Activated CD4-positive, alpha-beta T cell treated with anti-CD3 and anti-CD28 coated beads, Interleukin-2, amount 50 U/mL, for 48 hours (primary cell): ENCODE data around the gene RHBDL1.

Source experiments
- DNase-seq, 2 experiments: peaks; one replicate each; pipeline ENCODE4 v3.0.0-alpha.2; 2020

Gene RHBDL1

DNA sequence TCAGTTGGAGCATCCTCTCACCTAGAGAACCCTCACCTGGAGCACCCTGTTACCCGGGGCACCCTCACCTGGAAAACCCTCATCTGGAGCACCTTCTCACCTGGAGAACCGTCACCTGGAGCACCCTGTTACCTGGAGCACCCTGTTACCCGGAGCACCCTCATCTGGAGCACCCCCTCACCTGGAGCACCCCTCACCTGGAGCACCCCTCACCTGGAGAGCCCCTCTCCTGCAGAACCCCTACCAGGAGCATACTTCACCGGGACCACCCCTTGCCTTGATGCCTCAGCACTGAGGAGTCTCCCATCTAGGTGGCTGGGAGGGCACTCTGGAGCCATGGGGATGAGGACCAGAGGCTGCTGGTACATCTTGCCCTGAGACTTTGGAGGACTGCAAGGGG, 33.5 kb downstream of the RHBDL1 start:
- DNase-seq, result no peak

DNA sequence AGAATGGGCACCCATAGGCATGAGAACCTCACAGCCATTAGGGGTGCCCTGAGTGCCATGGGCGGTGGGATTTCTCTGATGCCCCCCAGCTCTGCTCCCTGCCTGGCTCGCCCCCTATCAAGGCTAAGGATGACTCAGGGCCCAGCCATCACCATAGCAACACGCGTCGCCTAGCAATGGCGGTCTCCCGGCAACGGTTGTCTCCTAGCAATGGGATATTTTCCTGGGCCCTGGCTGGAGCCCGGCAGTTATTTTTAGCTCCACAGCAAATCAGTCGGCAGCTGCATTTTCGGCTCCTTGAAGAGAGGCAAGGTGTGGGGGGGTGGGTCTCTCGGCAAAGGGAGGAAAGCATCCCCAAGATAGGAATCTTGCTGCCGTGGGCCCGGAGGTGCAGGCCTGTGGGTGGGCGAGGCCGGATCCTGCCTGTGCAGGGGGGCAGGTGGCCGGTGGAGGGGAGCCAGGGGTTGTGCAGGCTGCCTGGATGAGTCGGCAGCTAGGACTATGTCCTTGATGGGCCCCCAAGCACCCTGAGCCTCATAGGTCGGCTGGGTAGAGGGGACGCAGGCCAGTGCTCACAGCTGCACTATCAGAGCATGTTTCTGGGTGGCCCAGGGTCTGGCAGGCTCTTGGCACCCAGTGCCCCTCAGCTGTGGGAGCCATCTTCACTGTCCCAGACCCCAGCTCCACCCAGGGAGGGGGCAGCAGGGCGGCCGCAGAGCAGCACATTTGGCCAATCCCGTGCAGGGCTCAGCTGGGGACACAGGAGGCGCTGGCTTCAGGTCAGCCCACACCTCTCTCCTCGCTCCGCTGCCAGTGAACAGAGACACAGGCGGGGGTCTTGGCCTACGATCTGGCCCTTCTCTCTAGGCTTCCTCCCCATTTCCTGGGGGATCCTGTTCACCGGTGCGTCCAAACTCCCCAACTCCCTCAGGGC, 34.4 kb downstream of the RHBDL1 start:
- DNase-seq, result no peak

DNA sequence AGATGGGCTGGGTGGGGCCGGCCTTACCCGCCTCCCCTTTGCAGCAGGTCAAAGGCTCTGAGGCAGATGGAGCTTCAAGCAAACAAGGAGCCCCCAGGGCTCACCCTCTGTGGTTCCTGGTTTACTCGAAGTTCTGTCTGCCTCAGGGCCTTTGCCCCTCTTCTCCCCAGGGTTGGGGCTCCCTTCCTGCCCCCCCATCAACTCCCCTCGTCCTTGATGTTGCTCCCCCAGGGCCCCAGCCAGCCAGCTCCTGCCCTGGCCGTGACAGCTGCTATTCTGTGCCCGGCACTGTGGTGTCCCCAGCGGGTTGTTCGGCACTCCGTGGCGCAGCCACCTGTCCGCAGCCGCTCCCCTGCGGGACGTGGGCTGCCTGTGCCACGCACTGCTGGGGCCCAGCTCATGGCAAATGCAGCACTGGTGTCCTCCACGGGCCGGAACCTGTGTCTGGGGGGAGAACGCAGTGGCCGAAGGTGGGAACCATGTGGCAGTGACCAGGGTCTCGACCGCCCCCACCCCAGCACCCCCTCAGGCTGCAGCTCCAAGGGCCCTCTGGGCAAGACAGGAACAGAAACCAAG, 35.1 kb downstream of the RHBDL1 start:
- DNase-seq, result no peak

DNA sequence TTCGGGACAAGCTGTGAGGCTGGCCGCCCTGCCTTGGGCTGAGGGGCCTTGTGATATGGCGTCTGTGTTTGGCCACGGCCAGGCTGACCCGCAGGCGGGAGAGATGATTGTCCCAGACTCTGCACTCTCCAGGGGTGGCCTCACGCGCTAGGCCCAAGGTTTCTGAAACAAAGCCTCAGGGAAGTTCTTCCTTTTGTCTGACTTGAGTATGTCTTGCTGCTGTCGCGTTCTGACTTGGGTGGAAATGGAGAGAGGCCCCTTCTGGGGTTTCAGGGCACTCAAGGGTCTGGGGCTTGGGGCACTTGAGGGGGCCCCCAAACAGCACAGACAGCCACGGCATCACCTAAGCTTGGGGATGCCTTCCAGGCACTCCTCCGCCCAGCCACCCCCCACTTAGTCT, 35.6 kb downstream of the RHBDL1 start:
- DNase-seq, result no peak

DNA sequence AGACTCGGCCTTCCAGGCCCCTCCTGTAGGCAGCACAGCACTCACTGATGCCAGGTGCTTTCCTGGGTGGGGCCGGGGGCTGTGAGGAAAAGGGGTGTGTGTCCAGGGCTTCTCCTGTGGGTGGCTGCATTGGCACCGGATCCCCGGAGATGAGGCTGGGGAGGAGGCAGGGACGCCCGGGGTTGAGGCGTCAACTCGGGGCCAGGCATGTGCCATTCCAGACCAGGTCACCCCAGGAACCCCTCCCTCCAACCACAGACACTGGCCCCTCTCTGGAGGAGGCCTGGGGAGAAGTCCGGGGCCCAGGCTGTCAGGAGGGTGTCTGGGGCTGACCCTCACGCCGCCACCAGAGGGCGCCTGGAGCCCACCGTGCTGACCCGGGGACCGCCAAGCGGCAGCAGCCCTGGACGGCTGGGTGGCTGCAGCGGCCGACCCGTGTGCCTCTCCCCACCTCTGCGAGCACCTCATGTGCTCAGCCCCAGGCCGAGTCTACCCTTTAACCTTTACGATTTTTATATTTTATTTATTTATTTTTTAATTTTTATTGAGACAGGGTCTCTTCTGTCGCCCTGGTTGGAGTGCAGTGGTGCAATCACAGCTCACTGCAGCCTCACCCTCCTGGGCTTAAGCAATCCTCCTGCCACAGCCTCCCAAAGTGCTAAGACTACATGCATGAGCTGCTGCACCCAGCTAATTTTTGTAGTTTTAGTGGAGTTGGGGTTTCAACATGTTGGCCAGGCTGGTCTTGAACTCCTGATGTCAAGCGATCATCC, 36.3 kb downstream of the RHBDL1 start:
- peak; percentile 84 to 86 for DNase-seq

DNA sequence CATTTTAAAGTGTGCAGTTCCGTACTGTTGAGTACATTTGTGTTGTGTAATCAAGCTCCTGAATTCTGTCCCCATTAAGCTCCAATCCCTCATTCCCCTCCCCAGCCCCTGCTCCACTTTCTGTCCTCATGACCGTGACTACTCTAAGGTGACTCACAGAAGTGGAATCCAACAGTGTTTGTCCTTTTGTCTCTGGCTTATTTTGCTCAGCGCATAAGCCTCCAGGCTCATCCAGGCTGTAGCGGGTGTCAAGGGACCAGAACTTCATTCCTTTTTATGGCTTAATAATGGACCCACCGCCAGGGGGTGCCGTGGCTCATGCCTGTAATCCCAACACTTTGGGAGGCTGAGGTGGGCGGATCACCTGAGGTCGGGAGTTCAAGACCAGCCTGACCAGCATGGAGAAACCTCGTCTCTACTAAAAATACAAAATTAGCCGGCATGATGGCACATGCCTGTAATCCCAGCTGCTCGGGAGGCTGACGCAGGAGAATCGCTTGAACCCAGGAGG, 37.3 kb downstream of the RHBDL1 start:
- peak; percentile 77 to 81 for DNase-seq

DNA sequence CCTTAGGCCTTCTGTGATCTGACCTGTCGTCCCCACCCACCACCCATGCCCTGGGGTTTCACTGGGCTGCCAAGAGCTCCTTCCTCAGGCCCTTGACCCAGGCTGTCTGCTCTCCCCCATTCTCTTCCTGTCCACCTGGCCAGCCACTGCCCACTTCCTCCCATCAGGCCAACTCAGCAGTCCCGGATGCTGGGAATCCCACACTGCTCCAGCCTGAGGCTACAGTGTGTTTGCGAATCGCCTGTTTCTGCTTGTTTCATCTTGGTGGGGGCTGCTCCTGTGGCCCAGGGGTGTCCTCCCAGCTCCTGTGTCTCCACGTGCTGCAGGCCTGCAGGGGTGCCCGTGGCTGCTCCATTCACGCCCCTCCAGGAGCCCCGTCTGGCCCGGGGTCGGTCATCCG, 38.6 kb downstream of the RHBDL1 start:
- no peak for DNase-seq

DNA sequence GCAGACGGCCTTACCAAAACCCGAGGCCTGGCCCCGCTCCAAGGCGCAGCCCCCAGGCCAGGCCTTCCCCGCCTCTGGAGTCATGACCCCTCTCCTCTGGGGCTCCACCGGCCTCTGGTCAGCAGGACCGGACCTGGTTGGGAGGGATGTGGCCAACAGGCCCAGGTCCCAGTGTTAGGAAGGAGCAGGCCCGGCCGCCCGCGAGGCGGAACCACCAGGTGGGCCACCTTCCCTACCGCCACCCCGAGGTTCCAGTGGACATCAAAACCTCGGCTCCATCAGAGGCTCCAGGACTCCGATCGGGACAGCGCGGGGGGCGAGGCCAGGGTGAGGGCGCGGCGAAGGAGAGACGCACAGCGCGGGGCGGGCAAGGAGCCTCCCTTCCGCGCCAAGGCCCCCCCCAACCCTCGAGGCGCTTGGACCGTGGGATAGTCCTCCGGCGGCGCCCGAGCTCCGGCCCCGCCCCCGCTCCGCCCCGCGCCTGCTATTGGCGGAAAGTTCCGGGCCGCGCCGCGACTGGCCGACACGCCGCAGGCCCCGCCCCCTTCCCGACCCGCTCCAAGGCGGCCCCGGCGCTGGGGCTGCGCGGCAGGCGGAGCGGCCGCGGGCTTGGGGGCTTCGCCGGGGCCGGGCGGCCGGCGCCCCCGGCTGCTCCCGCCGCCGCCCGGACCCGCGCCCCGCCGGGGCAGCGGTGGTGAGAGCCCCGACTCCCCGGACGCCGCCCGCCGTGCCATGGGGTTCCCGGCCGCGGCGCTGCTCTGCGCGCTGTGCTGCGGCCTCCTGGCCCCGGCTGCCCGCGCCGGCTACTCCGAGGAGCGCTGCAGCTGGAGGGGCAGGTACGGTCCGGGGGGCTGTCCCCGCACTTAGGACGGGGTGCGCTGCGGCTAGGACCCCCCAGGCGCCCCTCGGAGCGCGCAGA, 39.3 kb downstream of the RHBDL1 start, which contains the start of gene METRN:
Gene METRN, plus strand, starts transcription at position 561 of the 919 bp plus-strand sequence. Its CDS starts 172 bp downstream, at position 733.
- peak; percentile 94 for DNase-seq

DNA sequence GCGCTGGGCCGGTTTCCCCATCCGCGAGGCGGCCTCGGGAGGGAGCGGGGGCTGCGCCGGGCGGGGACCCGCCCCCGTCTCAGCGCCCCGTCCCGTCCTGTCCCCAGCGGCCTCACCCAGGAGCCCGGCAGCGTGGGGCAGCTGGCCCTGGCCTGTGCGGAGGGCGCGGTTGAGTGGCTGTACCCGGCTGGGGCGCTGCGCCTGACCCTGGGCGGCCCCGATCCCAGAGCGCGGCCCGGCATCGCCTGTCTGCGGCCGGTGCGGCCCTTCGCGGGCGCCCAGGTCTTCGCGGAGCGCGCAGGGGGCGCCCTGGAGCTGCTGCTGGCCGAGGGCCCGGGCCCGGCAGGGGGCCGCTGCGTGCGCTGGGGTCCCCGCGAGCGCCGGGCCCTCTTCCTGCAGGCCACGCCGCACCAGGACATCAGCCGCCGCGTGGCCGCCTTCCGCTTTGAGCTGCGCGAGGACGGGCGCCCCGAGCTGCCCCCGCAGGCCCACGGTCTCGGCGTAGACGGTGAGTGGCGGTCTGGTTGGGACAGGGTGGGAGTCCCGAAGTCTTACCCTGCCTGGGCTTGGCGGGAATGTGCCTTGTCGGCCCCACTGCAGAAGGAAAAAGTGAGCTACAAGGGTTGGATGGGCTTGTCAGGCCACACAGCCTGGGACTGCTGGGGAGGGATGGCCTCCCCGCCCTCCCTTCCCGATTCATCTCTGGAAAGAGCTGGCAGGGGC, 40.2 kb downstream of the RHBDL1 start:
- peak in 1 of 2 experiments; percentile 23 for DNase-seq

GRCh38 chr16:716200-716568, 40.7 kb downstream of the RHBDL1 start:
- DNase-seq, result no peak

- DNase-seq, result no peak
Measured at GRCh38 chr16:716768-717325, 41.4 kb downstream of the RHBDL1 start.

GRCh38 chr16:717450-718245, 42.2 kb downstream of the RHBDL1 start:
- no peak for DNase-seq

DNA sequence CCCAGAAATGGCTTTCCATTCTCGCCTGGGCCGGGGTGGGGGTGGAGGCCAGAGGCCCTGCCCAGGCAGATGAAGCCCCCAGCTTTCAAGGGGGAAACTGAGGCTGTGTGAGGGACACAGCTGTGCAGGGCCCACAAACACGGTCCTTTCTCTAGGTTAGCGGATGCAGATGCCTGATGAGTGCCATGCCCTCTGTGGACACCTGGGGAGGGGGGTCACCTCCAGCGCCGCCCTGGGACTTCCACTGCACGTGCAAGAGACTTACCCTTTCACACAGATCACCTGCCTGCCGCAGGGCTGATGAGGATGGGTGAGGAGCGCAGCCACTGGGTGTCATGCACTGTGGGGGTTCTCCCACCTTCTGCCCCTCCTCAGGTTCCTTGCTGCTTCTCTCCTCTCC, 42.9 kb downstream of the RHBDL1 start:
- no peak for DNase-seq

- no peak for DNase-seq
Measured at GRCh38 chr16:718922-719321, 43.5 kb downstream of the RHBDL1 start.

DNA sequence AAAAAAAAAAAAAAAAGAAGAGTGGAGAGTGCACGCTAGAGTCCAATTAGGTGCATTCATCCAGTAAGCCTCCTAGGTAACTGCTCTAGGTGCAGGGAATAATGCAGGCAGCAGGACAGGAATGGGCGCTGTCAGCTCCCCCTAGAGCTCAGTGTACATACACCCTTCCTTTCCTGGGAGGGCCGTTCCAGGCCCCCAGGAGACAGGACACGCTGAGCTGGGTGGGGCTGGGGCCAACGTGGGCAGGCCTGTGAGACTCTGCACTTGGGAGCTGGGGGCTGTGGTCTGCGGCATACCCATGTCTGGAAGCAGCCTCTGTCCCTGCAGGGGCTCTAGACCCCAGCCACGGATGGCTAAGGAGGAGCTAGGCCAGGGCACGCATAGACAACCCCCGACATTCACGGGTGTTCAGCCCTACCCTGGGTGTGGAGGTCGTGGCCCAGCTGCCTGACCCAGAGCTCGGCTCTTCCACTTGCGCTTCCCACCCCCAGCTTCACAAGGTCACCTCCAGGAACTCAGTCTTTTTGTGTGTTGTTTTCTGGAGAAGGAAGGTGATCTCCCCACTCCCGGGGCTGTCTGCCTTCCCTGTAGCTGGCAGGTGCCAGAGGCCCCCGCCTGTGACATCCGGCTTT, 44.5 kb downstream of the RHBDL1 start:
- no peak for DNase-seq

DNA sequence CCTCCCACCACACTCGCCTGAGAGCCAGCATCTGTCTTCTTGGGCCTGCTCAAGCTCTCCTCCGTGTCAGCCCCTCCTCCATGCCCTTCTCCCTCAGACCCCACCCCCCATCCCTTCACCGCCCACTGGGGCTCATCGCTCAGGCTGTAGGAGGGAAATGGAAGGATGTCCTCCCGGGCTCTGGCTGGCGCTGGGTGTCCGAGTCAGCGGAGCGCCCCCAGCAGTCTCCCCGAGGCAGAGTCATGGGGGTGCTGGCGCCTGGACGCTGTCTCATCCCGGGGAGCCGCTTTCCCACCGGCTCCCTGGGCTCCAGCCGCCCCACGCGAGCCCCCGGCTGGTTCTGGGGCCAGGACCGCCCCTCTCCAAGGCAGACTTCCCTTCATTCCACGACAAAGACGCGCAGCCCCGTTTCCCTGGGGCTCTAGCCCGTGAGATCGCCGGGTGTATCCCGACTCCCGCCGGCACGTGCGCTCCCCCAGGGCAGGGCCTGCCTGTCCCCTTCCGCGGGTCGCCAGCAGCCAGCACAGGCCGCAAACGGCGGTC, 45.0 kb downstream of the RHBDL1 start:
- peak; percentile 66 to 74 for DNase-seq

DNA sequence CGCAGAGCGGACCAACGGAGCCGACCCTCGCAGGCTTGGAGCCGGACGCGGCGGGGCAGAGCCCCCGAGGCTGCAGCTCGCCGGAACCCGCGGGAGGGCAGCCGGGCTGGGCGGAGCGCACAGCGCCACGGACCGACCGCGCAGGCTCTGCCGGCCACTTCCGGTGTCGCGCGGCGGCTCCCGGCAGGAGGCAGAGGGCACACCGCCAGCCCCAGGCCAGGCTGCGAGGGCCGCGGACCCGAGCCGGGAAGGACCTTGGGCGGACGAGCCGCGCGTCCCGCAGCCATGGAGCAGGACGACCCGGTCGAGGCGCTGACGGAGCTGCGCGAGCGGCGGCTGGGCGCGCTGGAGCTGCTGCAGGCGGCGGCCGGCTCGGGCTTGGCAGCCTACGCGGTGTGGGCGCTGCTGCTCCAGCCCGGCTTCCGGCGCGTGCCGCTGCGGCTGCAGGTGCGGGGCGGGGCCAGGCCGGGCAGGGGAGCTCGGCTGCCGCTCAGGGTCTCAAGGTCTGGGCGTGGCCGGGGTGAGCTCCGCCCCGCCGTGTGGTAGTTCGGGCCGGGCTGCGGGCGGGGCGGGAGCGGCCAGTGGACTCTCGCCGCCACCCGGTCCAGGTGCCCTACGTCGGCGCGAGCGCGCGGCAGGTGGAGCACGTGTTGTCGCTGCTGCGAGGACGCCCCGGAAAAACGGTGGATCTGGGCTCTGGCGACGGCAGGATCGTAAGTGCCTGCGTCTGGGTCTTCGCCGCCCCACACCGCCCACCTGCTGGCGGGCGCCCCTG, 45.7 kb downstream of the RHBDL1 start, which contains the start of gene ANTKMT:
Gene ANTKMT, plus strand, starts transcription at position 157 of the 775 bp plus-strand sequence. Its CDS starts 129 bp downstream, at position 286.
- peak; percentile 80 to 84 for DNase-seq

- no peak for DNase-seq
Measured at GRCh38 chr16:721765-722540, 46.5 kb downstream of the RHBDL1 start.
